ENCODE measurements around the gene HSPB6. TPM values are rescaled to one million over a fixed set of nuclear protein-coding genes. Genes with fewer than 3 reads are reported as not detected.

Gene HSPB6
- total RNA-seq, 1 experiment from 2014 or later: 0.93 TPM

DNA sequence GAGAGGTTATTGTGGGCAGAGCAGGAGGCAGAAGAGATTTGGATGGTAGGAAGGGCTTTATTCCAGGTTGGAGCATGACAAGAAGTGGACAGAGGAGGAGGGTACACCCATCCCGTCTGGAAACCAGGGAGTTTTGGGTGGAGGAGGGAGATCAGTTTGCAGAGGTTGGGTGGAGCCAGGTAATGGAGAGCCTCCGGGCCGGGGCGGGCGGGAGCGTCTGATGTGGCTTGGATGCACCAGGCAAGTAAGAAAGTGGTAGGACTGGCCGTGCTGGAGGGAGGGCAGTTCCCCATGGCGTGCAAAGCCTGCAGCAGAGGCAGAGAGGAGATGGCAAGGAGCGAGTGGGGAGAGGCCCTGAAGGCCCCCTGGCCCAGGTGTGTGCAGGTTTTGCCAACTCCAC lies 25.5 kb downstream of the HSPB6 start:
- no TSS peak for BruUV-seq (replicated peaks)
- Histone ChIP-seq H3K9me2 (ENCODE audit: insufficient read depth) (no peaks in the 10 kb centered on the region), H3K27ac (ENCODE audit: low read depth, low read length) (no peak overlapping the region), H3K4me1 (ENCODE audit: control insufficient read depth in 1 of 2, insufficient read depth in 2 of 2, low read length in 2 of 2) (no peaks in the 10 kb centered on the region), H3K36me3 (ENCODE audit: control insufficient read depth in 1 of 2, insufficient read depth in 2 of 2, low read length in 2 of 2) (peaks cover 44 to 48% of the 10 kb centered on the region in 2 experiments), H3K27me3 (ENCODE audit: insufficient read depth, low read length) (no peaks in the 10 kb centered on the region), H2AFZ (ENCODE audit: low read depth, low read length, poor library complexity, severe bottlenecking) (no peak overlapping the region), H4K20me1 (ENCODE audit: insufficient read depth) (no peaks in the 10 kb centered on the region), H3K9me3 (ENCODE audit: control insufficient read depth in 1 of 2, insufficient read depth in 1 of 2, low read depth in 1 of 2, low read length in 2 of 2) (no peaks in the 10 kb centered on the region), H3K79me2 (ENCODE audit: insufficient read depth, low read length) (no peaks in the 10 kb centered on the region), H3K4me3 (replicated peaks in 1 of 2; ENCODE audit: low read depth in 1 of 2, low read length in 2 of 2) (no peak overlapping the region), H3K9ac (ENCODE audit: low read length) (no peak overlapping the region), H3K4me2 (ENCODE audit: low read length) (no peak overlapping the region)
- POLR2A ChIA-PET: no interaction called here
- RAD21 ChIA-PET (ENCODE audit: low non-redundant PET in 1 of 2, low total read pairs in 2 of 2, uncharacterized antibody in 2 of 2, unreplicated experiment in 2 of 2): no interaction called here
- DNase-seq (ENCODE audit: low read depth, low spot score): no peak
- CTCF ChIA-PET: no interaction called here
- intact Hi-C loops (cut with micrococcal nuclease): no loop called here
- ATAC-seq: peak; percentile 19; the same call in 1 of the 2 replicates
- TF ChIP-seq ELF1 (IDR thresholded peaks at IDR 0.05; ENCODE audit: borderline replicate concordance, low read depth): no peak
- no peak for TF ChIP-seq CTCF (IDR thresholded peaks at IDR 0.05 in 2 of 3, conservative IDR thresholded peaks at IDR 0.05 in 1 of 3; ENCODE audit: borderline replicate concordance in 1 of 3, insufficient read depth in 1 of 3, low read depth in 2 of 3, low read length in 2 of 3)
- no peak for TF ChIP-seq JUND (IDR thresholded peaks at IDR 0.05)
- no peak for TF ChIP-seq CEBPB (IDR thresholded peaks at IDR 0.05; ENCODE audit: low read depth)
- TF ChIP-seq EGR1 (IDR thresholded peaks at IDR 0.05; ENCODE audit: low read depth): no peak

DNA sequence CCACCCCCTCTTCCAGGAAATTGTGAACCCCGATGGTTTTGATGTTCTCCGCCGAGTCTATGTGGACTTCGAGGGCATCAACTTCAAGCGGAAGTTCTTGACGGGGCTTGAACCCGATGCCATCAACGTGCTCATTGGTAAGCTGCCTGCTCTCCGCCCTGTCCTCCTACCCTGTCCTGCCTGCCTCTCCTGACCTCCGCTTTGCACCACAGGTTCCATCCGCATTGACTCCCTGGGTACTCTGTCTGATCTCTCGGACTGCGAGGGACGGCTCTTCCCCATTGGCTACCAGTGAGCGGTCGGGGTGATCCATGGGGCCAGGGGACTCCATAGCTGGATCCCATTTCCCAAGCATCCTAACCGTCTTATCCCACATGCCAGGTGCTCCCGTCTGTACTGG lies 26.5 kb downstream of the HSPB6 start:
- ATAC-seq: no peak
- Histone ChIP-seq H3K36me3 (ENCODE audit: control insufficient read depth in 1 of 2, insufficient read depth in 2 of 2, low read length in 2 of 2) (peaks cover 50 to 59% of the 10 kb centered on the region in 2 experiments), H3K4me3 (replicated peaks in 1 of 2; ENCODE audit: low read depth in 1 of 2, low read length in 2 of 2) (no peak overlapping the region), H3K9me2 (ENCODE audit: insufficient read depth) (no peaks in the 10 kb centered on the region), H3K9me3 (ENCODE audit: control insufficient read depth in 1 of 2, insufficient read depth in 1 of 2, low read depth in 1 of 2, low read length in 2 of 2) (no peaks in the 10 kb centered on the region), H3K79me2 (ENCODE audit: insufficient read depth, low read length) (no peaks in the 10 kb centered on the region), H4K20me1 (ENCODE audit: insufficient read depth) (no peaks in the 10 kb centered on the region), H2AFZ (ENCODE audit: low read depth, low read length, poor library complexity, severe bottlenecking) (no peak overlapping the region), H3K4me2 (ENCODE audit: low read length) (no peak overlapping the region), H3K4me1 (ENCODE audit: control insufficient read depth in 1 of 2, insufficient read depth in 2 of 2, low read length in 2 of 2) (no peaks in the 10 kb centered on the region), H3K27me3 (ENCODE audit: insufficient read depth, low read length) (no peaks in the 10 kb centered on the region), H3K9ac (ENCODE audit: low read length) (no peak overlapping the region), H3K27ac (ENCODE audit: low read depth, low read length) (no peak overlapping the region)
- POLR2A ChIA-PET: interaction anchor here (0.6 kb wide), 1 partner anchor 87 kb away, joined by 3 read pairs; no protein-coding TSS in a partner anchor
- no peak for TF ChIP-seq EZH2 (IDR thresholded peaks at IDR 0.05)
- no peak for TF ChIP-seq EGR1 (IDR thresholded peaks at IDR 0.05; ENCODE audit: low read depth)
- TF ChIP-seq FOSL1 (IDR thresholded peaks at IDR 0.05; ENCODE audit: low read depth): no peak
- TF ChIP-seq SP1 (IDR thresholded peaks at IDR 0.05; ENCODE audit: low read depth): no peak
- TF ChIP-seq SRF (IDR thresholded peaks at IDR 0.05; ENCODE audit: low read depth): no peak
- no peak for TF ChIP-seq TCF7L2 (IDR thresholded peaks at IDR 0.05; ENCODE audit: borderline replicate concordance, extremely low read depth, insufficient read depth, insufficient read length)
- CTCF ChIA-PET: no interaction called here
- DNase-seq (ENCODE audit: low read depth, low spot score): no peak
- RAD21 ChIA-PET (ENCODE audit: low non-redundant PET in 1 of 2, low total read pairs in 2 of 2, uncharacterized antibody in 2 of 2, unreplicated experiment in 2 of 2): no interaction called here
- BruUV-seq (replicated peaks): no TSS peak
- intact Hi-C loops (cut with micrococcal nuclease): no loop called here
